ENCODE measurements around the gene ATG7.

Gene ATG7

DNA sequence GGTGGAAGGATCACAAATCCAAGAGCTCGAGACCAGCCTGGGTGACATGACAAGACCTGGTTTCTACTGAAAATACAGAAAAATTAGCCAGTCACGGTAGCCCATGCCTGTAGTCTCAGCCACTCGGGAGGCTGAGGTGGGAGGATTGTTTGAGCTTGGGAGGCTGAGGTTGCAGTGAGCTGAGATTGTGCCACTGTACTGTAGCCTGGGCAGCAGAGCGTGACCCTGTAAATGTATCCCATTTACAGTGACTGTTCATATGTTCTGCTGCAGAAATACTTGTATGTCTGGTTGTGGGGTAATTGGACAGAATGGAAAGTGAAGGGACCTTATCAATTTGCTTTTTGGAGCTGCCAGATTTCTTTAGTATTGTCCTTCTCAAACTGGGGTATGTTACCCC is 24.9 kb downstream of the ATG7 start:
- peaks cover 17% of the 10 kb centered on the region for H3F3A ChIP-seq (ENCODE audit: insufficient read depth, low read length)
- no peak overlapping the region for H3K27ac ChIP-seq (ENCODE audit: low read length)
- H3K9me2 ChIP-seq (replicated peaks; ENCODE audit: insufficient read depth, low read length) = no peaks in the 10 kb centered on the region
- no peak overlapping the region for H2AFZ ChIP-seq (ENCODE audit: low read length)
- H3K79me2 ChIP-seq (ENCODE audit: low read length) = no peaks in the 10 kb centered on the region
- DNase-seq = no peak
- no peaks in the 10 kb centered on the region for H4K20me1 ChIP-seq (ENCODE audit: insufficient read depth, low read length)
- H3K4me1 ChIP-seq (ENCODE audit: low read length) = peaks cover 13% of the 10 kb centered on the region
- H3K9ac ChIP-seq (ENCODE audit: low read length) = no peak overlapping the region
- TF ChIP-seq EZH2 (optimal IDR thresholded peaks at IDR 0.05; ENCODE audit: low read depth, low read length) = no peak
- TF ChIP-seq EZH2phosphoT487 (IDR thresholded peaks at IDR 0.05; ENCODE audit: low read length) = no peak
- TF ChIP-seq, protein P1, sequence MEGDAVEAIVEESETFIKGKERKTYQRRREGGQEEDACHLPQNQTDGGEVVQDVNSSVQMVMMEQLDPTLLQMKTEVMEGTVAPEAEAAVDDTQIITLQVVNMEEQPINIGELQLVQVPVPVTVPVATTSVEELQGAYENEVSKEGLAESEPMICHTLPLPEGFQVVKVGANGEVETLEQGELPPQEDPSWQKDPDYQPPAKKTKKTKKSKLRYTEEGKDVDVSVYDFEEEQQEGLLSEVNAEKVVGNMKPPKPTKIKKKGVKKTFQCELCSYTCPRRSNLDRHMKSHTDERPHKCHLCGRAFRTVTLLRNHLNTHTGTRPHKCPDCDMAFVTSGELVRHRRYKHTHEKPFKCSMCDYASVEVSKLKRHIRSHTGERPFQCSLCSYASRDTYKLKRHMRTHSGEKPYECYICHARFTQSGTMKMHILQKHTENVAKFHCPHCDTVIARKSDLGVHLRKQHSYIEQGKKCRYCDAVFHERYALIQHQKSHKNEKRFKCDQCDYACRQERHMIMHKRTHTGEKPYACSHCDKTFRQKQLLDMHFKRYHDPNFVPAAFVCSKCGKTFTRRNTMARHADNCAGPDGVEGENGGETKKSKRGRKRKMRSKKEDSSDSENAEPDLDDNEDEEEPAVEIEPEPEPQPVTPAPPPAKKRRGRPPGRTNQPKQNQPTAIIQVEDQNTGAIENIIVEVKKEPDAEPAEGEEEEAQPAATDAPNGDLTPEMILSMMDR (IDR thresholded peaks at IDR 0.05; ENCODE audit: low read length) = no peak
- no peaks in the 10 kb centered on the region for H3K9me3 ChIP-seq (replicated peaks; ENCODE audit: insufficient read depth, low read length)
- H3K27me3 ChIP-seq (replicated peaks; ENCODE audit: insufficient read depth, low read length) = no peaks in the 10 kb centered on the region
- H3K4me3 ChIP-seq (ENCODE audit: low read length) = no peak overlapping the region
- peaks cover 3% of the 10 kb centered on the region; the same call in 1 of the 2 replicates for H3K36me3 ChIP-seq (replicated peaks; ENCODE audit: insufficient read depth, low read length)
- no peak overlapping the region for H3K4me2 ChIP-seq (ENCODE audit: low read depth, low read length)

DNA sequence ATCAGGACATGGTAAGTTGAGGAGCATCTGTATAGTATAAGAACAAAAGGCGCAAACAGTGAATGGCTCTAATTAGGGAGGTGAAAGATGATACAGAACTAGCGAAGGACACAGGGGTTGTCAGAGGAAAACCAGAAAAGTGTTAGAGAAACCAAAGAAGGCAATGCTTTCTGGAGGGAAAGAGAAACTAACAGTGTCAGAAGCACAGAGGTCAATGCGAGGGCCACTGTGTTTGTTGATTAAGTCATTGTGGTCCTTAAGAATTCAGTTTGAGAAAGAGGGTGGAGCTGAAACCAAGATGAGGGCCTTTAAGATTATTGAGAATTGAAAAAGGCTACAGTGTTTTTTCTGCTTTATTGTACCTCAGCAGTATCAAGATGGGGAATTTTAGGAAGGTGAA is 28.8 kb downstream of the ATG7 start:
- TF ChIP-seq, protein P1 (IDR thresholded peaks at IDR 0.05; ENCODE audit: low read length) = no peak
- no peak for TF ChIP-seq EZH2 (optimal IDR thresholded peaks at IDR 0.05; ENCODE audit: low read depth, low read length)
- no peak for TF ChIP-seq EZH2phosphoT487 (IDR thresholded peaks at IDR 0.05; ENCODE audit: low read length)
- no peaks in the 10 kb centered on the region for H3K9me3 ChIP-seq (replicated peaks; ENCODE audit: insufficient read depth, low read length)
- H3K9me2 ChIP-seq (replicated peaks; ENCODE audit: insufficient read depth, low read length) = no peaks in the 10 kb centered on the region
- peaks cover 19% of the 10 kb centered on the region for H3F3A ChIP-seq (ENCODE audit: insufficient read depth, low read length)
- peak overlapping the region; percentile 18; the same call in 1 of the 2 replicates for H3K4me3 ChIP-seq (ENCODE audit: low read length)
- H2AFZ ChIP-seq (ENCODE audit: low read length) = no peak overlapping the region
- H3K79me2 ChIP-seq (ENCODE audit: low read length) = no peaks in the 10 kb centered on the region
- H3K4me2 ChIP-seq (ENCODE audit: low read depth, low read length) = peak overlapping the region; percentile 35
- no peaks in the 10 kb centered on the region for H3K27me3 ChIP-seq (replicated peaks; ENCODE audit: insufficient read depth, low read length)
- H4K20me1 ChIP-seq (ENCODE audit: insufficient read depth, low read length) = no peaks in the 10 kb centered on the region
- peaks cover 3% of the 10 kb centered on the region; the same call in 1 of the 2 replicates for H3K36me3 ChIP-seq (replicated peaks; ENCODE audit: insufficient read depth, low read length)
- peak; percentile 87 for DNase-seq
- H3K9ac ChIP-seq (ENCODE audit: low read length) = no peak overlapping the region
- peak overlapping the region; percentile 47; the same call in 1 of the 2 replicates for H3K27ac ChIP-seq (ENCODE audit: low read length)
- H3K4me1 ChIP-seq (ENCODE audit: low read length) = peaks cover 32% of the 10 kb centered on the region

DNA sequence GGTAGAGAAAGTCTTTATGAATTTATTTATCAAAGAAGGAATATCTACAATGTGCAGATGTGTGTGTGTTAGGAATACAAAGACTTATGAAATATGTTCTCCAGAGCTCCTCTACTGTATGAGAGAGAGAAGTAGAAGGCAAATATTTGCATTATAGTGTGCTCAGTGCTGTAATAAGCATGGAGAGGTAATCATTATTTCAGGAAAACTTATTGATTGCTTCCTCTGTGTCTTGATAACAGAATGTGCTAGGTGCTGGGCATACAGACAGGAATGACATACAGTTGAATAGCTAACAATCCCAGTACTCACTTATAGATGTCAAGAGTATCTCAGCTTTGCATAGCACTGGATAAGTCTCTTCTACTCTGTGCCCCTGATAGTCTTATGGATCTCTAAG is 30.2 kb downstream of the ATG7 start:
- no peak for DNase-seq
- Histone ChIP-seq H3K27ac (ENCODE audit: low read length) (no peak overlapping the region), H3K9me2 (replicated peaks; ENCODE audit: insufficient read depth, low read length) (no peaks in the 10 kb centered on the region), H3K4me2 (ENCODE audit: low read depth, low read length) (no peak overlapping the region), H3K9ac (ENCODE audit: low read length) (no peak overlapping the region), H4K20me1 (ENCODE audit: insufficient read depth, low read length) (no peaks in the 10 kb centered on the region), H3K79me2 (ENCODE audit: low read length) (no peaks in the 10 kb centered on the region), H3K36me3 (replicated peaks; ENCODE audit: insufficient read depth, low read length) (peaks cover 4% of the 10 kb centered on the region; the same call in 1 of the 2 replicates), H3K4me1 (ENCODE audit: low read length) (peaks cover 47% of the 10 kb centered on the region), H3K4me3 (ENCODE audit: low read length) (no peak overlapping the region), H3K27me3 (replicated peaks; ENCODE audit: insufficient read depth, low read length) (no peaks in the 10 kb centered on the region), H3K9me3 (replicated peaks; ENCODE audit: insufficient read depth, low read length) (no peaks in the 10 kb centered on the region), H2AFZ (ENCODE audit: low read length) (no peak overlapping the region), H3F3A (ENCODE audit: insufficient read depth, low read length) (peaks cover 33% of the 10 kb centered on the region)
- TF ChIP-seq, protein P1 (IDR thresholded peaks at IDR 0.05; ENCODE audit: low read length) = no peak
- no peak for TF ChIP-seq EZH2phosphoT487 (IDR thresholded peaks at IDR 0.05; ENCODE audit: low read length)
- no peak for TF ChIP-seq EZH2 (optimal IDR thresholded peaks at IDR 0.05; ENCODE audit: low read depth, low read length)

Measured in MM.1S (cell line).